ENCODE measurements around the gene MYOG. TPM values are rescaled to one million over a fixed set of nuclear protein-coding genes. Genes with fewer than 3 reads are reported as not detected.

MYOG gene
- total RNA-seq, 1 donor from 2014 or later: not detected

GRCh38 chr1:203088441-203088840 lies 2.6 kb upstream of the MYOG start:
- TF ChIP-seq CTCF (IDR thresholded peaks at IDR 0.05; ENCODE audit: unreplicated experiment): no peak
- Mint-ChIP-seq H3K36me3 (ENCODE audit: insufficient read depth) (no peaks in the 10 kb centered on the region), H3K4me3 (ENCODE audit: low read depth) (no peak overlapping the region), H3K27me3 (peaks cover 41% of the 10 kb centered on the region), H3K9me3 (ENCODE audit: low read depth) (no peaks in the 10 kb centered on the region), H3K4me1 (ENCODE audit: low read depth) (no peaks in the 10 kb centered on the region), H3K27ac (no peak overlapping the region)
- DNase-seq (ENCODE audit: low spot score, unreplicated experiment): no peak

GRCh38 chr1:203086992-203087763 lies 1.4 kb upstream of the MYOG start:
- Mint-ChIP-seq H3K36me3 (ENCODE audit: insufficient read depth) (no peaks in the 10 kb centered on the region), H3K4me3 (ENCODE audit: low read depth) (no peak overlapping the region), H3K27me3 (peaks cover 45% of the 10 kb centered on the region), H3K9me3 (ENCODE audit: low read depth) (no peaks in the 10 kb centered on the region), H3K4me1 (ENCODE audit: low read depth) (no peaks in the 10 kb centered on the region), H3K27ac (no peak overlapping the region)
- no peak for DNase-seq (ENCODE audit: low spot score, unreplicated experiment)
- TF ChIP-seq CTCF (IDR thresholded peaks at IDR 0.05; ENCODE audit: unreplicated experiment): no peak

- H3K27me3 Mint-ChIP-seq: peaks cover 55% of the 10 kb centered on the region
- H3K4me1 Mint-ChIP-seq (ENCODE audit: low read depth): no peaks in the 10 kb centered on the region
- peak; percentile 39 for TF ChIP-seq CTCF (IDR thresholded peaks at IDR 0.05; ENCODE audit: unreplicated experiment)
- H3K4me3 Mint-ChIP-seq (ENCODE audit: low read depth): no peak overlapping the region
- no peaks in the 10 kb centered on the region for H3K9me3 Mint-ChIP-seq (ENCODE audit: low read depth)
- H3K27ac Mint-ChIP-seq: no peak overlapping the region
- DNase-seq (ENCODE audit: low spot score, unreplicated experiment): no peak
- no peaks in the 10 kb centered on the region for H3K36me3 Mint-ChIP-seq (ENCODE audit: insufficient read depth)
Observed at GRCh38 chr1:203084588-203085527, 954 bp downstream of the MYOG start.

GRCh38 chr1:203083463-203083921 lies 2.3 kb downstream of the MYOG start:
- TF ChIP-seq CTCF (IDR thresholded peaks at IDR 0.05; ENCODE audit: unreplicated experiment): no peak

More at GRCh38 chr1:203083463-203083921, 2.3 kb downstream of the MYOG start:
- Mint-ChIP-seq H3K4me3 (ENCODE audit: low read depth) (no peak overlapping the region), H3K27me3 (peaks cover 67% of the 10 kb centered on the region), H3K9me3 (ENCODE audit: low read depth) (no peaks in the 10 kb centered on the region), H3K4me1 (ENCODE audit: low read depth) (no peaks in the 10 kb centered on the region), H3K36me3 (ENCODE audit: insufficient read depth) (no peaks in the 10 kb centered on the region), H3K27ac (no peak overlapping the region)
- no peak for DNase-seq (ENCODE audit: low spot score, unreplicated experiment)

Measured in progenitor cell of endocrine pancreas (in vitro differentiated cells).